Measurements from ENCODE around the gene BRI3. TPM values are rescaled to one million over a fixed set of nuclear protein-coding genes. Genes with fewer than 3 reads are reported as not detected.

The BRI3 gene
- total RNA-seq, 1 donor from 2014 or later: 359 TPM

DNA sequence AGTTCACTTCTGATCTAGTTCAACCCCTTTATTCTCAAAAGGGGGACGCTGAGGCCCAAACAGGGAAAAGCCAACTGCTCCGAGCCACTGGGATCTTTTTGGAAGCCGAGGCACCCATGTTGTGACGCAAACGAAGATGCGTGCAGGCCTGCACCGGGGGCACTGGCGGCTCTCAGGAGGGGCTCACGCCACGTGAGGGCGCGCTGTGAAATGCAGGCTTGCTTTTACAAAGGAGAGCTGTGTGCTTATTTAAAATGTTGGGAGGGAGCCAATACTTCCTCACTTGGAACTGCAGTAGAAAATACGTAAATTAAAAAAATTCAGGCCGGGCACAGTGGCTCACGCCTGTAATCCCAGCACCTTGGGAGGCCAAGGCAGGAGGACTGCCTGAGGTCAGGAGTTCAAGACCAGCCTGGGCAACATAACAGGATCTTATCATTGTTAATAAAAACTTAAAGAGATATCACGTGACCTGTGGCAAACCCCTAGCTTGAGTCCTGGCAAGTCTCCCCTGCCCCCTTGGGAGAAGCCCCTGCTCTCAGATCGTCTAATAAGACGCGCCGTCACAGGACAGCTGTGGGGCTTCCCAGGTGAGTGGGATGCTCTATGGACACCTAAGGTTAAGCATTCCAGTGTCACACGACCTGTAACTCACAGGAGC is 16.3 kb downstream of the BRI3 start:
- no peaks in the 10 kb centered on the region for H3K9me3 Mint-ChIP-seq (ENCODE audit: low read depth)

DNA sequence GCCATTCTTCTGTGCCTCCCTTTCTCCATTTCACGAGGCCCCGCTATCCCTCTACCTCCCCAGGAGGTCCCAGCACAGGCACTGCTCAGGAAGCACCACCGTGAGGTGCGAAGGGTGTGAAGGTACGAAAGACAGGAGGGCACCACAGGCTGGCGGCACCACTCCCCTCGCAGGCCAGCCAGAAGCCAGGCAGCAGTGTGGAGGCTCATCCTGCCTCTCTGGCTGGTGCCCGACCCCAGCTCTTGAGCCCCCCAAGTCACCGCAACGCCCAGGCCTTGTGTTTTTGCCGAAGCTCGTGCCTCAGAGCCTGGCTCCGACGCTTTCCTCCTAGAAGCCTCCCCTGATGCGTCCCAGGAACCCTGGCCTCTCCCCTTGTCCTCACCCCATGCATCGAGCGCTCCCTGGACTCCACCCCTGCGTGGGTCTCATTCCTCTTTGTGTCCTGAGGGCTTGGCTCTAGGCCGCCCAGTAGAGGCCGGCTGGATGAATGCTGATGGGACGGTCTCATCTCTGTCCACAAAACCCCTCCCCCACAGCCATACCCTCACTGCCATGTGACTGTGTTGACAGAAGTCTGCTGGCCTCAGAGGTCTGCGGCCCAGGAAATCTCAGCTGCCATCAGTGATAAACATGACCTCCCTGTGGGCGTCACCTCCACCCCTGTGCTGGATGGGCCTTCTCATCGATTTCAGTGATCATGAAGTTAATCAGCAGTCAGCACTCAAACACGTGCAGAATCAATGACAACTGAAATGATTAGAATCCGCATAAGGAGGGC is 19.3 kb downstream of the BRI3 start:
- Mint-ChIP-seq H3K27ac (ENCODE audit: unreplicated experiment) (no peak overlapping the region), H3K4me1 (ENCODE audit: low read depth) (no peaks in the 10 kb centered on the region), H3K36me3 (ENCODE audit: low read depth) (peaks cover 13% of the 10 kb centered on the region), H3K9me3 (ENCODE audit: low read depth) (no peaks in the 10 kb centered on the region), H3K4me3 (ENCODE audit: unreplicated experiment) (no peak overlapping the region), H3K27me3 (ENCODE audit: low read depth) (no peaks in the 10 kb centered on the region)
- TF ChIP-seq CTCF (IDR thresholded peaks at IDR 0.05): no peak
- DNase-seq (ENCODE audit: low spot score): no peak

More for the DNA sequence above, 16.3 kb downstream of the BRI3 start:
- DNase-seq (ENCODE audit: low spot score): no peak
- H3K36me3 Mint-ChIP-seq (ENCODE audit: low read depth): peaks cover 12% of the 10 kb centered on the region
- peaks cover 5% of the 10 kb centered on the region for H3K4me1 Mint-ChIP-seq (ENCODE audit: low read depth)
- no peaks in the 10 kb centered on the region for H3K27me3 Mint-ChIP-seq (ENCODE audit: low read depth)
- TF ChIP-seq CTCF (IDR thresholded peaks at IDR 0.05): no peak
- H3K27ac Mint-ChIP-seq (ENCODE audit: unreplicated experiment): no peak overlapping the region
- no peak overlapping the region for H3K4me3 Mint-ChIP-seq (ENCODE audit: unreplicated experiment)

GRCh38 chr7:98301693-98302470 is 20.4 kb downstream of the BRI3 start:
- Mint-ChIP-seq H3K4me1 (ENCODE audit: low read depth) (no peaks in the 10 kb centered on the region), H3K9me3 (ENCODE audit: low read depth) (no peaks in the 10 kb centered on the region), H3K27me3 (ENCODE audit: low read depth) (no peaks in the 10 kb centered on the region), H3K36me3 (ENCODE audit: low read depth) (peaks cover 13% of the 10 kb centered on the region), H3K4me3 (ENCODE audit: unreplicated experiment) (no peak overlapping the region), H3K27ac (ENCODE audit: unreplicated experiment) (no peak overlapping the region)
- no peak for DNase-seq (ENCODE audit: low spot score)
- no peak for TF ChIP-seq CTCF (IDR thresholded peaks at IDR 0.05)

GRCh38 chr7:98303176-98303865 is 21.8 kb downstream of the BRI3 start:
- DNase-seq (ENCODE audit: low spot score): no peak
- peaks cover 22% of the 10 kb centered on the region for H3K36me3 Mint-ChIP-seq (ENCODE audit: low read depth)

More at GRCh38 chr7:98303176-98303865, 21.8 kb downstream of the BRI3 start:
- H3K27me3 Mint-ChIP-seq (ENCODE audit: low read depth): no peaks in the 10 kb centered on the region
- no peaks in the 10 kb centered on the region for H3K9me3 Mint-ChIP-seq (ENCODE audit: low read depth)
- no peak for TF ChIP-seq CTCF (IDR thresholded peaks at IDR 0.05)
- no peaks in the 10 kb centered on the region for H3K4me1 Mint-ChIP-seq (ENCODE audit: low read depth)
- H3K4me3 Mint-ChIP-seq (ENCODE audit: unreplicated experiment): no peak overlapping the region
- no peak overlapping the region for H3K27ac Mint-ChIP-seq (ENCODE audit: unreplicated experiment)
